Peyer's patch (tissue), 4 donors: ENCODE results near the gene TNS4. TPM values are rescaled to one million over a fixed set of nuclear protein-coding genes. Genes with fewer than 3 reads are reported as not detected.
A peak's percentile ranks its signal among the peaks of the same experiment; 100 is the strongest.
"Not testable (repeated sequence)": the region's sequence is repeated elsewhere in the genome, so short reads cannot be mapped to it uniquely, and the experiment has no call there.

Source experiments
- DNase-seq, 3 donors: peaks; one replicate each; pipeline ENCODE4 v3.0.0-alpha.2; 2017 to 2019
- H3K27ac ChIP-seq, 4 donors: fragments of 200-600 bp; sonication (generic); one replicate each; pipeline ENCODE4 v1.5.1; 2016 to 2019
- H3K27me3 ChIP-seq, 2 donors: fragments of 200-600 bp; sonication (generic); one replicate each; pipeline ENCODE4 v1.5.1; 2019
- H3K36me3 ChIP-seq, 3 donors: fragments of 200-600 bp; sonication (generic); one replicate each; pipeline ENCODE4 v1.5.1; 2016 to 2019
- H3K4me1 ChIP-seq, 4 donors: fragments of 200-600 bp; sonication (generic); one replicate each; pipeline ENCODE4 v1.5.1; 2016 to 2019
- H3K4me3 ChIP-seq, 4 donors: fragments of 200-600 bp; sonication (generic); 1 replicate in 3 of 4; 2 replicates in 1 of 4; pipeline ENCODE4 v1.5.1; 2016 to 2019; ENCODE audit warnings: mild to moderate bottlenecking in 1 of 4
- H3K9me3 ChIP-seq, 4 donors: fragments of 200-600 bp; sonication (generic); one replicate each; pipeline ENCODE4 v1.5.1; 2016 to 2019; ENCODE audit warnings: mild to moderate bottlenecking in 1 of 4
- CTCF ChIP-seq, 6 experiments: fragments of 450-650 bp in 4 of 6; fragments of 200-600 bp in 2 of 6; sonication (generic) in 1 of 6; IDR thresholded peaks; one replicate each; pipeline ENCODE4 v1.5.1; 2017 to 2019; ENCODE audit warnings: antibody characterized with exemption in 6 of 6, mild to moderate bottlenecking in 3 of 6, moderate library complexity in 1 of 6
- POLR2A ChIP-seq, 2 donors: fragments of 450-650 bp; IDR thresholded peaks; one replicate each; pipeline ENCODE4 v1.5.1; 2017; ENCODE audit warnings: antibody characterized with exemption in 2 of 2, mild to moderate bottlenecking in 2 of 2, moderate library complexity in 2 of 2
- total RNA-seq, 4 donors: library from RNA; depleted of rRNA; stranded (reverse); fragments of >200 nt; gene quantifications; one replicate each; pipeline ENCODE4 v1.1.0, GENCODE V29; 2016

Gene TNS4
- total RNA-seq, 4 donors from 2014 or later = 0.54 to 2.5 (median 1.7) TPM

GRCh38 chr17:40547079-40547784 lies 45.8 kb upstream of the TNS4 start:
- TF ChIP-seq CTCF (IDR thresholded peaks at IDR 0.05) (no peak), POLR2A (IDR thresholded peaks at IDR 0.05) (no peak)
- peaks cover 3 to 37% (median 33%) of the 10 kb centered on the region in 4 donors for H3K4me1 ChIP-seq
- peak overlapping the region; percentile 63 to 86 (median 75) for H3K27ac ChIP-seq
- H3K36me3 ChIP-seq = no peaks in the 10 kb centered on the region
- H3K9me3 ChIP-seq = no peaks in the 10 kb centered on the region
- H3K27me3 ChIP-seq = no peaks in the 10 kb centered on the region
- peak; percentile 32 to 84 (median 79) for DNase-seq
- no peak overlapping the region for H3K4me3 ChIP-seq

GRCh38 chr17:40546497-40546896 lies 45.1 kb upstream of the TNS4 start:
- not testable (repeated sequence) for H3K4me3 ChIP-seq, H3K36me3 ChIP-seq, H3K27ac ChIP-seq, H3K27me3 ChIP-seq, DNase-seq, H3K9me3 ChIP-seq
- H3K4me1 ChIP-seq = peaks cover 3 to 42% (median 37%) of the 10 kb centered on the region in 4 donors

- peaks cover 3 to 47% (median 45%) of the 10 kb centered on the region in 4 donors for H3K4me1 ChIP-seq
- no peak overlapping the region for H3K27ac ChIP-seq
Observed at GRCh38 chr17:40545660-40546059, 44.2 kb upstream of the TNS4 start.

GRCh38 chr17:40542558-40543411 lies 41.4 kb upstream of the TNS4 start:
- TF ChIP-seq POLR2A (IDR thresholded peaks at IDR 0.05) (no peak), CTCF (IDR thresholded peaks at IDR 0.05) (no peak)
- peak in 2 of 3 donors; percentile 56 to 83 for DNase-seq
- H3K4me3 ChIP-seq = no peak overlapping the region
- H3K4me1 ChIP-seq = peaks cover 0 to 36% (median 30%) of the 10 kb centered on the region in 4 donors
- peak overlapping the region; percentile 65 to 91 (median 80) for H3K27ac ChIP-seq
- no peaks in the 10 kb centered on the region for H3K27me3 ChIP-seq
- no peaks in the 10 kb centered on the region for H3K36me3 ChIP-seq
- H3K9me3 ChIP-seq = no peaks in the 10 kb centered on the region

More at GRCh38 chr17:40545660-40546059, 44.2 kb upstream of the TNS4 start:
- no peaks in the 10 kb centered on the region for H3K36me3 ChIP-seq
- H3K9me3 ChIP-seq = no peaks in the 10 kb centered on the region
- H3K27me3 ChIP-seq = no peaks in the 10 kb centered on the region
- TF ChIP-seq CTCF (IDR thresholded peaks at IDR 0.05) = no peak
- TF ChIP-seq POLR2A (IDR thresholded peaks at IDR 0.05) = no peak
- no peak overlapping the region for H3K4me3 ChIP-seq
- peak; percentile 10 to 44 (median 40) for DNase-seq

GRCh38 chr17:40541873-40542557 lies 40.6 kb upstream of the TNS4 start:
- Histone ChIP-seq H3K4me1 (peaks cover 0 to 34% (median 31%) of the 10 kb centered on the region in 4 donors), H3K4me3 (no peak overlapping the region), H3K27ac (peak overlapping the region; percentile 65 to 91 (median 80)), H3K27me3 (no peaks in the 10 kb centered on the region), H3K36me3 (no peaks in the 10 kb centered on the region), H3K9me3 (no peaks in the 10 kb centered on the region)
- TF ChIP-seq POLR2A (IDR thresholded peaks at IDR 0.05) (no peak), CTCF (IDR thresholded peaks at IDR 0.05) (no peak)
- DNase-seq = peak in 2 of 3 donors; percentile 47 to 62
